Measurements from ENCODE around the gene CATSPER1.

- TF ChIP-seq POLR2A (IDR thresholded peaks at IDR 0.05; ENCODE audit: low read length) = no peak
- no peak for TF ChIP-seq CTCF (IDR thresholded peaks at IDR 0.05)
- TF ChIP-seq, protein P1, sequence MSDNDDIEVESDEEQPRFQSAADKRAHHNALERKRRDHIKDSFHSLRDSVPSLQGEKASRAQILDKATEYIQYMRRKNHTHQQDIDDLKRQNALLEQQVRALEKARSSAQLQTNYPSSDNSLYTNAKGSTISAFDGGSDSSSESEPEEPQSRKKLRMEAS (IDR thresholded peaks at IDR 0.05) = no peak
- no peak for TF ChIP-seq SMC3 (IDR thresholded peaks at IDR 0.05)
- TF ChIP-seq, protein P2, sequence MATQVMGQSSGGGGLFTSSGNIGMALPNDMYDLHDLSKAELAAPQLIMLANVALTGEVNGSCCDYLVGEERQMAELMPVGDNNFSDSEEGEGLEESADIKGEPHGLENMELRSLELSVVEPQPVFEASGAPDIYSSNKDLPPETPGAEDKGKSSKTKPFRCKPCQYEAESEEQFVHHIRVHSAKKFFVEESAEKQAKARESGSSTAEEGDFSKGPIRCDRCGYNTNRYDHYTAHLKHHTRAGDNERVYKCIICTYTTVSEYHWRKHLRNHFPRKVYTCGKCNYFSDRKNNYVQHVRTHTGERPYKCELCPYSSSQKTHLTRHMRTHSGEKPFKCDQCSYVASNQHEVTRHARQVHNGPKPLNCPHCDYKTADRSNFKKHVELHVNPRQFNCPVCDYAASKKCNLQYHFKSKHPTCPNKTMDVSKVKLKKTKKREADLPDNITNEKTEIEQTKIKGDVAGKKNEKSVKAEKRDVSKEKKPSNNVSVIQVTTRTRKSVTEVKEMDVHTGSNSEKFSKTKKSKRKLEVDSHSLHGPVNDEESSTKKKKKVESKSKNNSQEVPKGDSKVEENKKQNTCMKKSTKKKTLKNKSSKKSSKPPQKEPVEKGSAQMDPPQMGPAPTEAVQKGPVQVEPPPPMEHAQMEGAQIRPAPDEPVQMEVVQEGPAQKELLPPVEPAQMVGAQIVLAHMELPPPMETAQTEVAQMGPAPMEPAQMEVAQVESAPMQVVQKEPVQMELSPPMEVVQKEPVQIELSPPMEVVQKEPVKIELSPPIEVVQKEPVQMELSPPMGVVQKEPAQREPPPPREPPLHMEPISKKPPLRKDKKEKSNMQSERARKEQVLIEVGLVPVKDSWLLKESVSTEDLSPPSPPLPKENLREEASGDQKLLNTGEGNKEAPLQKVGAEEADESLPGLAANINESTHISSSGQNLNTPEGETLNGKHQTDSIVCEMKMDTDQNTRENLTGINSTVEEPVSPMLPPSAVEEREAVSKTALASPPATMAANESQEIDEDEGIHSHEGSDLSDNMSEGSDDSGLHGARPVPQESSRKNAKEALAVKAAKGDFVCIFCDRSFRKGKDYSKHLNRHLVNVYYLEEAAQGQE (IDR thresholded peaks at IDR 0.05) = no peak
Observed at GRCh38 chr11:65983589-65983987, 42.7 kb downstream of the CATSPER1 start.
